Measurements from ENCODE around the gene SARDH.

DNA sequence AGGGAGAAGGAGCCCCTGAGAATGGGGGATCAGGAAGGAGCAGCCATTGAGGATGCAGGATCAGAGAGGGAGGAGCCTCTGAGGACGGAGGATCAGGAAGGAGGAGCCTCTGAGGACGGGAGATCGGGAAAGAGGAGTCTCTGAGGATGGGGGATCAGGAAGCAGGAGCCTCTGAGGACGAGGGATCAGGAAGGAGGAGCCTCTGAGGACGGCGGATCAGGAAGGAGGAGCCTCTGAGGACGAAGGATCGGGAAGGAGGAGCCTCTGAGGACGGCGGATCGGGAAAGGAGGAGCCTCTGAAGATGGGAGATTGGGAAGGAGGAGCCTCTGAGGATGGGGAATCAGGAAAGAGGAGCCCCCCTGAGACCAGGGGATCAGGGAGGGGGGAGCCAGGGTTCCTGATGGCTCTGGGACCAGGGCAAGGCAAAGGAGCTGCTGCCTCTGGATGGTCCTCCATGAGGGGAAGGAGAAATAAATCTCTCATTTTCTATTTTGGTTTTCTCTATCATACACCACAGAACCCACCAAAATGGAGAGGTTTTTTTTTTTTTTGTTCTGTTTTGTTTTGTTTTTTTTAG, 22.6 kb upstream of the SARDH start:
- TF ChIP-seq, protein P1, sequence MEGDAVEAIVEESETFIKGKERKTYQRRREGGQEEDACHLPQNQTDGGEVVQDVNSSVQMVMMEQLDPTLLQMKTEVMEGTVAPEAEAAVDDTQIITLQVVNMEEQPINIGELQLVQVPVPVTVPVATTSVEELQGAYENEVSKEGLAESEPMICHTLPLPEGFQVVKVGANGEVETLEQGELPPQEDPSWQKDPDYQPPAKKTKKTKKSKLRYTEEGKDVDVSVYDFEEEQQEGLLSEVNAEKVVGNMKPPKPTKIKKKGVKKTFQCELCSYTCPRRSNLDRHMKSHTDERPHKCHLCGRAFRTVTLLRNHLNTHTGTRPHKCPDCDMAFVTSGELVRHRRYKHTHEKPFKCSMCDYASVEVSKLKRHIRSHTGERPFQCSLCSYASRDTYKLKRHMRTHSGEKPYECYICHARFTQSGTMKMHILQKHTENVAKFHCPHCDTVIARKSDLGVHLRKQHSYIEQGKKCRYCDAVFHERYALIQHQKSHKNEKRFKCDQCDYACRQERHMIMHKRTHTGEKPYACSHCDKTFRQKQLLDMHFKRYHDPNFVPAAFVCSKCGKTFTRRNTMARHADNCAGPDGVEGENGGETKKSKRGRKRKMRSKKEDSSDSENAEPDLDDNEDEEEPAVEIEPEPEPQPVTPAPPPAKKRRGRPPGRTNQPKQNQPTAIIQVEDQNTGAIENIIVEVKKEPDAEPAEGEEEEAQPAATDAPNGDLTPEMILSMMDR (IDR thresholded peaks at IDR 0.05; ENCODE audit: low read depth, low read length, poor library complexity, severe bottlenecking): no peak
- no peak for TF ChIP-seq EZH2phosphoT487 (IDR thresholded peaks at IDR 0.05; ENCODE audit: borderline replicate concordance, low read length)
